HG02763 (cell line): ENCODE data around the gene DHDDS.

Experiments used
- ATAC-seq: cut with Tn5 transposase; IDR thresholded peaks from one replicate; pipeline ENCODE4 v1.9.1; 2021; ENCODE audit warnings: mild to moderate bottlenecking, moderate library complexity; ENCODE audit not compliant: unreplicated experiment

DHDDS gene

GRCh38 chr1:26417111-26417759, 14.9 kb upstream of the DHDDS start:
- ATAC-seq = no peak

DNA sequence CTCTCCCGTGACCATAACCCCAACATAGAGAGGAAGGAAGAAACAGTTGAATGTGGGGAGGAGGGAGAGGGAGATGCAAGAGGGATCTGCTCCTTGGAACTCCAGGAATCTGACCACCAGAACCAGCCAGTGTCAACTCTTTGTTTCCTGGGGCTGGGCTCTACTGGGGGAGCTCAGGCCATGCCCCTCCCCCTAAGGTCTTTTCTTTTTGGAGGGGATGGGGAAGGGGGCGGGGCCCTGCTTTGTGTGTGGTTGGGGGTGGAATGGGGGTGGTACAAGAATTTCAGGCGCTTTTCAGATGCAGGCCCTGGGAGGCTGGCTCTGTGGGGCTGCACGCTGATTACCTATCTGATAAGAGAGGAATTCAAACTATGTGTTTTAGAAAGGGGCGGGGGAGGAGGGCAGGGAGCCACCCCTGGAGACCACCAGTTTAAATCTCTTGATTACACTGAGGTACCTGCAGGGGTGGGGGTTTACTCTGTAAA, 13.2 kb upstream of the DHDDS start:
- no peak for ATAC-seq

- ATAC-seq = no peak
Observed at GRCh38 chr1:26419494-26419893, 12.6 kb upstream of the DHDDS start.

DNA sequence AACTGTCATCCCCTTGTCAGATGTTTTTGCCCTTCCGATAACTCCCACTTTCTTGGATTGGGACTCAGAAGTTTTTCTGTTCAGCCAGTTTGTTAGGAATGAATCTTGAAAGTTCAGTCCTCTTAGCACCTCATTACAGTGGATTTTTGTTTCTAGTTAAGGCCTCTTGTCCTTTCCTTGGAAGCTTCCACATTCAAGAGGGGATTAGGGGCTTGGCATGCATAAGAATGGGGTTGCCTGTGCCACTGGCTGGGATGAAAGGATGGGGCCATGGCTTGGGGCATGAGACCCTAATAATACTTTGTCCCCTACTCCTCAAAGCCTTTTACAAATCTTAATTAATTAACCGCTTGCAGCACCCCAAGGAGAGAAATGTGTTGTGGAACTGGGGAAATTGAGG, 2.4 kb upstream of the DHDDS start:
- no peak for ATAC-seq

DNA sequence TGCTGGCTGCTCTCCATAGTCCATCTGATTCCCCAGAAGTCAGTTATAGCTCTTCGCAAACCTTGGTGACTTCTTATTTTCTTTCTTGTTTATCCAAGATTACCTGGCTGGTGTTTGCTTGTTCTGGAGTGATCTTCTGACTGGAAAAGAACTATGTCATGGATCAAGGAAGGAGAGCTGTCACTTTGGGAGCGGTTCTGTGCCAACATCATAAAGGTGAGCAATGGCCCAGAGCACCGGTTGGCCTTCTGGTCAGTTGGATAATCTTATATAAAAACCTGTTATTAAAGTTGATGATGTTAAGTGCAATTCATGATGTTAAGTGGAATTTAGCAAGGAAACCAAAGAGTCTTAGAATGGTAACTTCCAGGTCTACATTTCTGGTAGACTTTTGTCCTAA, 672 bp downstream of the DHDDS start:
- no peak for ATAC-seq

DNA sequence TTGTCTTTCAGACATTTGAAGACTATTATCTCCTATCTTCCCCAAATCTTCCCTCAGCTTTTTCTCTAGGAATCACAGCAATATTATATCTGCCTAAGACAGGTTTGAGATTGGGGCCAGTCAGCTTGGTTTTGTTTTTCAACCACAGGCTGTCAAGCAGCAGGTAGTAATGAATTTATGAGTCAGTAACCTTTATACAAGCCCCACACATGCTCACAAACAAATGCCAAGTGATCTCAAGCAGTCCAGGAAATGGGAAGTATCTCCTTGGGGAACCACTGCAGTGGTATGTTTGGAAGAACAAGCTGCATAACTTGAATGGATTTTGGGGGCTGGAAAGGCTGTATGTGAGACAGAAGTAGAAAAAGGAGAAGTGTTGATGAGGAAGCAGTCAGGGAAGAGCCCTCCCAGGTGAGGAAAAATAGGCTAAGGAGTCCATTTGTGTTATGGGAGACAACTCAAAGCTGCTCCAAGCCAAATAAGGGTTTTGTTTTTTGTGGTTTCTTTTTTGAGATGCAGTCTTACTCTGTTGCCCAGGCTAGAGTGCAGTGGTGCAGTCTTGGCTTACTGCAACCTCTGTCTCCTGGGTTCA, 2.1 kb downstream of the DHDDS start:
- no peak for ATAC-seq

DNA sequence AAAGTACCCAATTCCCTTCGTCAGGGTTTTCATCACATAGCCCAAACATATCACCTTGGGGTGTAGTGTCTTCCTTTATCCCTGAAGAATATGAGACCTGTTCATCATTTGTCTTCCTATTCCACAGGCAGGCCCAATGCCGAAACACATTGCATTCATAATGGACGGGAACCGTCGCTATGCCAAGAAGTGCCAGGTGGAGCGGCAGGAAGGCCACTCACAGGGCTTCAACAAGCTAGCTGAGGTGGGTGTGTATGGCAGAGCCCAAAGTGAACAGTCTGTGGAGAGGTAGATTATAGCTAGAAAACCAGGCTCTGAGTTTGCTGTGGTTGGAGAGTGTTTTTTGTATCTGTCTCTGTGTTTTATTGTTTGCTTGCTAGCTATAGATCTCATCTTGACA, 5.9 kb downstream of the DHDDS start:
- ATAC-seq = no peak

DNA sequence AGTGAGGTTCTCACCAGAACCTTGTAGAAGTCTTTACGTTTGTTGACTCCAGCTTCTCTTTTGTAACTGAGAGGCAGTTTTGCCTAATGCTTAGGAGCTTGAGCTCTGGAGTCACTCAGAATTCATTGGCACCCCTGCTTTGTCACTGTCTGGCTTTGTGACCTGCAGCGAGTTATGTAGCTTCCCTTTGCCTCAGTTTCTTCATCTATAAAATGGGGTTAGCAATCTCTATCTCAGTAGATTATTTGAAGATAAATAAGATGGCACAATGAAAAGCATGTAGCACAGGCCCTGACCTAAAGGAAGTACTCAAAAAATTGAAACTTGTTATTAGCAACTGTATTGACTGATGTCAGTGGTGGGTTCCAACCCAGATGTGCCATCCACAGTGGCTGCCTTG, 8.1 kb downstream of the DHDDS start:
- ATAC-seq = no peak

- no peak for ATAC-seq
Observed at GRCh38 chr1:26449868-26450267, 17.7 kb downstream of the DHDDS start.

DNA sequence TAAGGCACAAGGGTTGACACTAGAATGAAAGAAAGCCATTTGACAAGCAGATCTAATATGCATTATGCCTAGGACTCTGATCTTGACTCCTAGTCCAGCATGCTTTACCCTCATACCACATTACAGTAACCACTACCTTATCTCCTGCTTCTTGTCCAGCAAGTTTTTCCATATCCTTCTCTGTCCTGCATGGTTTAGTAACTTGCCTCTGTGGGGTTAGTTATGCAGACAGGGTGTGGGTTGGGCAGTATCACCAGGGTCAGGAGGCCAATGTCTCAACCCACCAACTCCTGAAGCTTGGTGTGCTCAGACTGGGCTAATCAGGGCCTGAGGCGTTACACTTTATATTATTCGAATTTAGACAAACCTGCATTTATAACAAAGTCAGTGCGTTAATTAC, 18.8 kb downstream of the DHDDS start:
- no peak for ATAC-seq

- no peak for ATAC-seq
Observed at GRCh38 chr1:26452459-26453183, 20.5 kb downstream of the DHDDS start.

DNA sequence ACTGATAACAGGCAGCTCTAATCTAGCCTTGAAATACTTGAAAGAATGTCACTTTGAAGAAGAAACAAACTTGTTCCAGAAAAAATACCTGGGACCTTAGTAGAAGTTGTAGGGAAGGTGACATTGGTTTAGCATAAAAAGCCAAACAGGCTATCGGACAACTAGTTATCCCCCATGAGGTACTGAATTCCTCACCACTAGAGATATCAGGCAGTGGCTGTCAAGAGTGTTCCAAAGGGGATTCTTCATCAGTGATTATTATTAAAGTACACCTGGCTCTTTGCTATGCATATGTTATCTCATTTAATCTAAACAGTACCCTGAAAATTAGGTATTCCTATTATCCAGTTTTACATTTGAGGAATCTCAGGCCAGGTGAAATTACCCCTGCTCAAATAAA, 27.0 kb downstream of the DHDDS start:
- ATAC-seq = no peak

GRCh38 chr1:26459573-26460031, 27.5 kb downstream of the DHDDS start:
- no peak for ATAC-seq

GRCh38 chr1:26468911-26469310, 36.8 kb downstream of the DHDDS start:
- no peak for ATAC-seq

DNA sequence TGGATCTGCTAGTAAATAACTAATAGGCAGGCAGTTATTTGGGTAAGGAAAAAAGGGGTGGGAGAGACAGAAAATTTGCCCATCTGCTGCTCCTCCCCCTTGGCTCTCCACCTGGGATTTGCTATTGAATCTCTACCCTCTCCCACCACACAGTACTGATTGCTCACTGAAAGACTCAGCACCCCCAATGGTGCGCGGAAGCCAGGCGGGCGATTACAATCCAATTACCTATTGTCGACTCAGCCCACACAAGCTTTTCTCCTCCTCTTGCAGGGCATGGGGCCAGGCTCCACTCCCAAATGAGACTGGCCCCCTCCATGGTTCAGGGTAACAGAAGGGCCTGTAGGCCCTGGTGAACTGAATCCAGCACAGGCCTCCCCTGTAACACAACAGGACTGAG, 37.4 kb downstream of the DHDDS start:
- no peak for ATAC-seq

GRCh38 chr1:26470878-26471497, 38.9 kb downstream of the DHDDS start:
- no peak for ATAC-seq

GRCh38 chr1:26471498-26472319, 39.6 kb downstream of the DHDDS start:
- ATAC-seq = no peak

DNA sequence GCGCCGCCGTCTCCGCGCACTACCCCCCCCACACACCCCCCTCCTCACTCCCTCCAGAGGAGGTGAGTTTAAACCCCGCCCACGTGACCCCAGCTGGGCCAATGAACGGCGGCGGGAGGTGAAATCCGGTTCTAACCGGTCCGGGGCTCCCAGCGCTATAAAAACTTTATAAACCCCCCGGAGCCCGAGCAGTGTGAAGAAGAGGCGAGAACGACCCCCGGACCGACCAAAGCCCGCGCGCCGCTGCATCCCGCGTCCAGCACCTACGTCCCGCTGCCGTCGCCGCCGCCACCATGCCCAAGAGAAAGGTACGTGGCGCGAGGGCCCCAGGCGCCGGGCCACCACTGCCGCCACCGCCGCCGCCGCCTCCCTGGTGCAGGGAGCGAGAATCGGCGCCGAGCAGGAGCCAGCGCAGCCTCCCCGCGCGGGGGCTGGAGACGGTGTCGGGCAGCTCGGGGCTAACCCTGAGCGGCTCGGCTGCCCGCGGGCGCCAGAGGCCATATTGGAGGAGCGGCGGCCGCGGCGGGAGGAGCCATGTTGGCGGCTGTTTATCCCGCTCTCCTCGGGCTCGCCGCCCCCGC, 40.3 kb downstream of the DHDDS start, which contains the start of gene HMGN2:
TSS of gene HMGN2 (plus strand) at position 121 of the 581 bp plus-strand sequence. CDS start at position 294, 173 bp downstream.
- peak; percentile 46 for ATAC-seq

DNA sequence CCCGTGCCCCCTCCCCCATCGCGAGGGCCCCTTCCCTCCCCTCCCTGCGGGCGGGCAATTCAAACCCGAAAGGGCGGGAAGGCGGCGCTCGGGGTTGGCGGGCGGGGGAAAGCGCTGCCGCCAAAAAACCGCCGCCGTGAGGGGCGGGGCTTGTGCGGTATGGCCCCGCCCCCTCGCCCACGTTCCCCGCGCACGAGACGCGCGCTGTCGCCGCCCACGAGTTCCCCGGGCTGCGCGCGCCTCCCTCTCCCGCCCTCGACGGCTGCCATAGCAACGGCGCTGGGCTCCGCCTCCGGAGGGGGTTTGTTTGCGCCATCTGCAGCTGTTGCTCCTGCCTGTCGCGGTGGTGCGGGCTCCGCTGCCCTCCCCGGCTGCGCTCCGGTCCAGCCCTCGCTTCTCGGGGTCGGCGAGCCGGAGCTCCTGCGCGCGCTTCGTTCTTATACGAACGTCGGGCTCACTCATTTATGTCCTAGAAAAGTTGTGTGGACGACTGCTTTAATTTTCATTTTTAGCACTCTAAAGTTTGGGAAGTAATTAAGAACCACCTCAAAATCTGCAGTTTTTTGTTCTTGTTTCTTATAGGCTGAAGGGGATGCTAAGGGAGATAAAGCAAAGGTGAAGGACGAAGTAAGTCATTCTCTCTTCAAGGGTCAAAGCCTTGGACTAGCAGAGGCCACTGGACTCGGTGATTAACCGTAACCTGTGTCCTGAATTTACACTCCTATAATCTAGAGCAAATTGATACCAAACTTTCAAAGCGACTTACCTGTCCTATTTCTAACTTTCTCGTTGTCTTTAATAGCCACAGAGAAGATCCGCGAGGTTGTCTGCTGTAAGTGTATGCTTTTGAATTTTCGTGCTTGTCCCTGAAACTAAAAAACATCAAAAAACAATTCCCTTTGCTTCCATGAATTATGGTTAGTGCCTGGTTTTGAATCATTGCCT, 41.1 kb downstream of the DHDDS start:
- peak; percentile 74 for ATAC-seq
